Ishikawa (cell line): ENCODE results near the gene CRNKL1.

Experiments used
- CEBPB ChIP-seq: IDR thresholded peaks from 2 replicates; pipeline ENCODE4 v1.6.1; 2012
- CREB1 ChIP-seq: IDR thresholded peaks from 2 replicates; pipeline ENCODE4 v1.6.1; 2012; ENCODE audit warnings: low read depth
- EGR1 ChIP-seq: IDR thresholded peaks from 2 replicates; pipeline ENCODE4 v1.6.1; 2012
- EP300 ChIP-seq: IDR thresholded peaks from 2 replicates; pipeline ENCODE4 v1.6.1; 2012; ENCODE audit warnings: borderline replicate concordance
- FOXM1 ChIP-seq: IDR thresholded peaks from 2 replicates; pipeline ENCODE4 v1.6.1; 2012; ENCODE audit warnings: low read depth, borderline replicate concordance
- NFIC ChIP-seq: IDR thresholded peaks from 2 replicates; pipeline ENCODE4 v1.6.1; 2012
- RAD21 ChIP-seq: IDR thresholded peaks from 2 replicates; pipeline ENCODE4 v1.6.1; 2012; ENCODE audit warnings: low read depth
- TAF1 ChIP-seq: IDR thresholded peaks from 2 replicates; pipeline ENCODE4 v1.6.1; 2012; ENCODE audit warnings: low read depth, mild to moderate bottlenecking
- TCF12 ChIP-seq: IDR thresholded peaks from 2 replicates; pipeline ENCODE4 v1.6.1; 2012; ENCODE audit warnings: low read depth
- TEAD4 ChIP-seq: IDR thresholded peaks from 2 replicates; pipeline ENCODE4 v1.6.1; 2012
- USF1 ChIP-seq: IDR thresholded peaks from 2 replicates; pipeline ENCODE4 v1.6.1; 2012
- YY1 ChIP-seq: IDR thresholded peaks from 2 replicates; pipeline ENCODE4 v1.6.1; 2012; ENCODE audit warnings: low read depth
- ZBTB7A ChIP-seq: IDR thresholded peaks from 2 replicates; pipeline ENCODE4 v1.6.1; 2012; ENCODE audit warnings: low read depth
- TF ChIP-seq, protein P1 (sequence below): IDR thresholded peaks from 2 replicates; pipeline ENCODE4 v1.6.1; 2012
- TF ChIP-seq, protein P2 (sequence below): IDR thresholded peaks from 2 replicates; pipeline ENCODE4 v1.6.1; 2012; ENCODE audit warnings: low read depth, mild to moderate bottlenecking

The CRNKL1 gene

DNA sequence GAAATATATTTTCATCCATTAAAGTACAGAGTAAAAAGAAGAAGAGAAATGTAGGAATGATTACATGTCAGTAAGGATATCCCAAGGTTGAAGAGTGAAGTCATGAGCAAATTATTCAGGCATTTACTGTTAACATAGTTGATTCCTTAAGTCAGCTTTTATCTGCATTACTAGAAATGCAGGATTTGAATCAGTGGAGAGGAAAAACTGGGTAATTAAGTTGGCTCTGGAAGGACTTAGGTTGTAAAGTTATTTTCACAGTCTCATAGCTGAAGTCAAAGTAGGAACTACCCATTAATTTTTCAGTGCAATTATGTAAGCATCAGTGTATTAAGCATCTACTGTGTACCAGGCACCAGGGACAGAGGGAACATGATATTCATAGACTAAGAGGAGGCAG is 27.3 kb downstream of the CRNKL1 start:
- TF ChIP-seq USF1, result no peak
- no peak for TF ChIP-seq TCF12
- TF ChIP-seq TAF1, result no peak
- no peak for TF ChIP-seq TEAD4
- no peak for TF ChIP-seq EGR1
- no peak for TF ChIP-seq CREB1
- TF ChIP-seq NFIC, result no peak
- no peak for TF ChIP-seq FOXM1
- no peak for TF ChIP-seq EP300
- no peak for TF ChIP-seq ZBTB7A
- TF ChIP-seq YY1, result no peak
- TF ChIP-seq, protein P1, sequence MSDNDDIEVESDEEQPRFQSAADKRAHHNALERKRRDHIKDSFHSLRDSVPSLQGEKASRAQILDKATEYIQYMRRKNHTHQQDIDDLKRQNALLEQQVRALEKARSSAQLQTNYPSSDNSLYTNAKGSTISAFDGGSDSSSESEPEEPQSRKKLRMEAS, result no peak
- no peak for TF ChIP-seq RAD21
- no peak for TF ChIP-seq CEBPB
- TF ChIP-seq, protein P2, sequence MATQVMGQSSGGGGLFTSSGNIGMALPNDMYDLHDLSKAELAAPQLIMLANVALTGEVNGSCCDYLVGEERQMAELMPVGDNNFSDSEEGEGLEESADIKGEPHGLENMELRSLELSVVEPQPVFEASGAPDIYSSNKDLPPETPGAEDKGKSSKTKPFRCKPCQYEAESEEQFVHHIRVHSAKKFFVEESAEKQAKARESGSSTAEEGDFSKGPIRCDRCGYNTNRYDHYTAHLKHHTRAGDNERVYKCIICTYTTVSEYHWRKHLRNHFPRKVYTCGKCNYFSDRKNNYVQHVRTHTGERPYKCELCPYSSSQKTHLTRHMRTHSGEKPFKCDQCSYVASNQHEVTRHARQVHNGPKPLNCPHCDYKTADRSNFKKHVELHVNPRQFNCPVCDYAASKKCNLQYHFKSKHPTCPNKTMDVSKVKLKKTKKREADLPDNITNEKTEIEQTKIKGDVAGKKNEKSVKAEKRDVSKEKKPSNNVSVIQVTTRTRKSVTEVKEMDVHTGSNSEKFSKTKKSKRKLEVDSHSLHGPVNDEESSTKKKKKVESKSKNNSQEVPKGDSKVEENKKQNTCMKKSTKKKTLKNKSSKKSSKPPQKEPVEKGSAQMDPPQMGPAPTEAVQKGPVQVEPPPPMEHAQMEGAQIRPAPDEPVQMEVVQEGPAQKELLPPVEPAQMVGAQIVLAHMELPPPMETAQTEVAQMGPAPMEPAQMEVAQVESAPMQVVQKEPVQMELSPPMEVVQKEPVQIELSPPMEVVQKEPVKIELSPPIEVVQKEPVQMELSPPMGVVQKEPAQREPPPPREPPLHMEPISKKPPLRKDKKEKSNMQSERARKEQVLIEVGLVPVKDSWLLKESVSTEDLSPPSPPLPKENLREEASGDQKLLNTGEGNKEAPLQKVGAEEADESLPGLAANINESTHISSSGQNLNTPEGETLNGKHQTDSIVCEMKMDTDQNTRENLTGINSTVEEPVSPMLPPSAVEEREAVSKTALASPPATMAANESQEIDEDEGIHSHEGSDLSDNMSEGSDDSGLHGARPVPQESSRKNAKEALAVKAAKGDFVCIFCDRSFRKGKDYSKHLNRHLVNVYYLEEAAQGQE, result no peak

- TF ChIP-seq, protein P1, result no peak
These were observed 28.9 kb downstream of the CRNKL1 start for GRCh38 chr20:20023395-20023794.

DNA sequence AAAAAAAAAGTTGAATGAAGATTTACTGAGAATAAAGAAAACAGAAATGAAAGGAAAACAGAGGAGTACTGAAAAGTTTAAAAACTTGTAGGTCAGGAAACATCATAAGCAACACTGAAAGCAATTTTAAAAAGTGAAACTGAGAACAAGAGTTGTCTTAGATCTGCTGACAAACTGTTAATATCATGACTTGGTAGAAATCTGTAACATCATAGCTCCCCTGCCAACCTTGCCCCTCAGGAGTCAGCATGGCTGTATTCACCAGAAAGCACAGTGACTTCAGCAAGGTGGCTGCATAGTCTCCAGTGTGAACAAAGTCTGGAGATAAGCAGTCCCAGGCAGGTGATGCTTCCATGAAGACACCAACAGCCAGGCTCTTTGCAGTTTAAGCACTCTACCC is 29.8 kb downstream of the CRNKL1 start:
- no peak for TF ChIP-seq TAF1
- no peak for TF ChIP-seq CEBPB
- TF ChIP-seq CREB1, result no peak
- TF ChIP-seq, protein P1, result no peak
- no peak for TF ChIP-seq EGR1
- TF ChIP-seq TCF12, result no peak
- TF ChIP-seq USF1, result no peak
- no peak for TF ChIP-seq ZBTB7A
- TF ChIP-seq, protein P2, result no peak
- TF ChIP-seq FOXM1, result no peak
- TF ChIP-seq YY1, result no peak
- no peak for TF ChIP-seq NFIC
- no peak for TF ChIP-seq RAD21
- no peak for TF ChIP-seq EP300
- TF ChIP-seq TEAD4, result no peak

- no peak for TF ChIP-seq RAD21
- no peak for TF ChIP-seq NFIC
- TF ChIP-seq YY1, result no peak
- TF ChIP-seq, protein P1, result no peak
- no peak for TF ChIP-seq CEBPB
- no peak for TF ChIP-seq TEAD4
- TF ChIP-seq, protein P2, result no peak
- TF ChIP-seq EGR1, result no peak
- no peak for TF ChIP-seq TCF12
- TF ChIP-seq USF1, result no peak
- TF ChIP-seq CREB1, result no peak
- no peak for TF ChIP-seq FOXM1
- TF ChIP-seq ZBTB7A, result no peak
- no peak for TF ChIP-seq TAF1
- no peak for TF ChIP-seq EP300
These were observed 30.4 kb downstream of the CRNKL1 start for GRCh38 chr20:20021835-20022234.
